ENCODE data around the gene PLA2G15. TPM values are rescaled to one million over a fixed set of nuclear protein-coding genes. Genes with fewer than 3 reads are reported as not detected.

The PLA2G15 gene
- total and polyA plus RNA-seq, 2 experiments from 2014 or later = 3.1 to 14.8 TPM

GRCh38 chr16:68247400-68247799 lies 2.2 kb downstream of the PLA2G15 start:
- no peak overlapping the region for H3K4me2 ChIP-seq
- peaks cover 27% of the 10 kb centered on the region for H3K27me3 Mint-ChIP-seq (ENCODE audit: insufficient read depth, low read depth, poor library complexity)
- no peak overlapping the region for H3K4me3 ChIP-seq
- H3K79me2 ChIP-seq (replicated peaks; ENCODE audit: insufficient read depth) = no peaks in the 10 kb centered on the region
- no peaks in the 10 kb centered on the region; the same call in 1 of the 2 replicates for H3K4me1 ChIP-seq (ENCODE audit: insufficient read depth)
- no peak for TF ChIP-seq REST (IDR thresholded peaks at IDR 0.05; ENCODE audit: unreplicated experiment)
- no peak for TF ChIP-seq EZH2phosphoT487 (IDR thresholded peaks at IDR 0.05; ENCODE audit: unreplicated experiment)
- no peak for TF ChIP-seq ZNF462 (CRISPR knock-in tag; IDR thresholded peaks at IDR 0.05)
- TF ChIP-seq CREB1 (CRISPR knock-in tag; IDR thresholded peaks at IDR 0.05; ENCODE audit: low read depth) = no peak
- no peak for TF ChIP-seq ETS1 (IDR thresholded peaks at IDR 0.05)
- TF ChIP-seq POLR2AphosphoS5 (IDR thresholded peaks at IDR 0.05; ENCODE audit: low read depth) = no peak
- no peak for TF ChIP-seq NANOG (IDR thresholded peaks at IDR 0.05; ENCODE audit: borderline replicate concordance)
- no peak for TF ChIP-seq EZH2 (IDR thresholded peaks at IDR 0.05; ENCODE audit: low read depth, unreplicated experiment)
- no peak for TF ChIP-seq STAT1 (IDR thresholded peaks at IDR 0.05; ENCODE audit: unreplicated experiment)
- TF ChIP-seq ZNF331 (CRISPR knock-in tag; IDR thresholded peaks at IDR 0.05; ENCODE audit: low read depth) = no peak
- no peak for TF ChIP-seq JUNB (IDR thresholded peaks at IDR 0.05; ENCODE audit: unreplicated experiment)
- TF ChIP-seq CTCF (conservative IDR thresholded peaks at IDR 0.05; ENCODE audit: low read depth in 2 of 2) = no peak
- no peak for TF ChIP-seq ZNF114 (CRISPR knock-in tag; IDR thresholded peaks at IDR 0.05)
- H3K9me2 ChIP-seq (ENCODE audit: insufficient read depth) = no peaks in the 10 kb centered on the region
- peaks cover 2% of the 10 kb centered on the region; the same call in 1 of the 3 replicates for H3K36me3 Mint-ChIP-seq (ENCODE audit: low read depth)
- no peaks in the 10 kb centered on the region for H3F3A ChIP-seq (replicated peaks; ENCODE audit: low read depth)
- no peak overlapping the region for H2AFZ ChIP-seq
- no peaks in the 10 kb centered on the region for H3K9me3 Mint-ChIP-seq
- H3K4me1 Mint-ChIP-seq = 0 out of 3 replicates have a peak, but pooled peaks cover 4% of the 10 kb centered on the region
- H3K4me3 Mint-ChIP-seq = no peak overlapping the region
- no peak overlapping the region for H3K27ac ChIP-seq (ENCODE audit: low read depth)
- no peak for ATAC-seq
- H4K20me1 ChIP-seq (replicated peaks; ENCODE audit: insufficient read depth) = no peaks in the 10 kb centered on the region
- H3K27ac Mint-ChIP-seq = no peak overlapping the region
- no peaks in the 10 kb centered on the region for H3K36me3 ChIP-seq (ENCODE audit: insufficient read depth)
- peaks cover 9% of the 10 kb centered on the region; the same call in 1 of the 2 replicates for H3K27me3 ChIP-seq (ENCODE audit: insufficient read depth)
- no peak for DNase-seq (ENCODE audit: low spot score)

Data from GM23338 (cell line).